GF-D8 (cell line): ENCODE results near the gene PTPRN2.

Experiments
- DNase-seq: peaks from one replicate; lab custom pipeline; 2025; lab: John Stamatoyannopoulos, UW

The PTPRN2 gene

DNA sequence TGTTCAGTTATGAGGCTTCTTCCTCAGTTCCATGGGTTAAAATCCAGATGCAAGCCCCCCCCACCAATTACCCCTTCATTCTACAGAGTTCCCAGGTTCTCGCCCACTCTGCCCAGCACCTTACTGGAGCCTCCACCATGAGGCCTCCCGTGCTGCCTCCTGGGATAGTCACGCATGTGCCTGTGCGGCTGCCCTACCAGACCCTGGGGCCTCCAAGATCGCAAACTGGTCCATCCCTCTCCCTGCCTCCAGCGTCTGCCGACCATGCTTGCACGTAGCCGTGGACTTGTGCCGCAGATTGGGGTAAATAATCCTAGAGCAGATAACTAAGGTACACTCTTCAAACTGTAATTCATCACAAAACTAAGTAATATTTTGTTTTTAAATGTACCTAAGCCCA is 611.2 kb downstream of the PTPRN2 start:
- no peak for DNase-seq

DNA sequence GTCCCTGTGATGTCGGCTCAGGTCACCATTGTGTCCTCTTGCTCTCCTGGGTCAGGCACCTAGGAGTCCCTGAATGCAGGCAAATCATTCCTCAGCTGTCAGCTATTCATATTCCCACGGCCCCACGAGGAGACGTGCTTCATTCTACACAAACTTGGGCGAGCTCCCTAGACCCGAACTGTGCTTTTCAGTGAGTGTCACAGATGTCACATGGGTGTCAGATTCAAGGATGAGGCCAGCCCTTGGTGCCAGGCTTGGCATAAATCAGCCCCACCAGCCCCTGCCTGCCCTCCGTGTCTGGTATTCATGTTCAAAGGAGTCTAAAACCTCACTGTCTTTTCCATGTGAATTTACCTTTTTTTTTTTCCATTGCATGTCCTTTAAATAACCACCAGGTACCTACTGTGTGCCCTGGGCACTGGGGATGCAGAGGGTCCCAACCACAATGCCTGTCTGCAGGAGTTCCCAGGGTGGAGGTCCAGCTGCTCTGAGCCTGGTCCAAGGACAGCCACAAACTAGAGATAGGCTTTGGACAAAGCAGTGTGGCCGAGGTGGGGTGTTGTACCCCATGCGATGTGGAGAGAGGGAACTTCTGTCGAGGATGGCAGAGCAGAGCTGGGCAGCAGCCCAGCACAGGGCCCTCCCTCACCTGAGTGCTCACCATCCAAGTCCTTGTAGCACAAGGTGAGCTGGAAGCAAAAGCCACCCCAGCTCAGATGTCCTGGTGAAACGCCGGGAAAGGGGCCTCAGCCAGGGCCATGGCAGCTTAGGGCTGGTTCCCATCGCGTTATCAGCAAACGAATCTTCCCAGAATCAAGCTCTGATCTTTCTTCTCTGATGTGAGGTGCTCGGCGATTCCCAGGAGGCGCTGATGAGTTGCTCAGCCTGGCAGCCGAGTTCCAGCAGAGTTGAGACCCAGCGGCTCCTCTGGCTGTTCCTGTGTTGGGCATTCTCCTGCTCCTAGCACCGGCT is 611.9 kb downstream of the PTPRN2 start:
- no peak for DNase-seq

- no peak for DNase-seq
Measured at GRCh38 chr7:157974678-157975230, 612.9 kb downstream of the PTPRN2 start.

DNA sequence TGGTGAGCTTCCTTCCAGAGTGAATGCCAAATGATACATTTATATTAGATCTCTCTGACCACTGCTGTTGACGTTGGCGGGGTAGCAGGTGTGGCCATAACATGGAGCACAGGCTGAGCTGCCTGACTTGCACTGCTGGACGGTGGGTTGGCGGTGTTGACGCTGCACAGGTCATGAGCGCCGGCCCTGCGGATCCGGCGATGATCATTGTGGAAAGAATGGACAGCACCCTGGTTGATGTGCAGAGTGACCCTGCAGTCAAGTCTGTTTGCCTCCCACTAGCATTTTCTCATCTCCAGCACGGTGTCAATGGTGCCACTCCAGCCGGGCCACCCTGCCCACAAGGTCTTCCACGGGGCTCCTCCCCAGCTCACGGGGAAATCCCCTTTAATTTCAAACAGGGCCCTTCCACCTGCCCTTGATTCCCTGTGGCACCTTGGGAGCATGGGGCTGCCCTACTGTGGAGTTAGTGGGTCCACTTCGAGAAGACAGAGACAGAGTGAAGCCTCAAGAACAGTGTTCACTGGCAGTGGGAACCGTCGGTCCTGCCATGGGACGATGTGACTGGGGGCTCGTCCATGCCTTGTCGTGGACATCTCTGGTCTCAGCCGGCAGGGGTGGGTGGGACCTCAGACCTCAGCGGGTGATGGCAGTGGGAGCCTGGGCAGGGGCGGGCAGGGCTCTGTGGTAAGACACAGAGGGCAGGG is 613.5 kb downstream of the PTPRN2 start:
- DNase-seq, result no peak

DNA sequence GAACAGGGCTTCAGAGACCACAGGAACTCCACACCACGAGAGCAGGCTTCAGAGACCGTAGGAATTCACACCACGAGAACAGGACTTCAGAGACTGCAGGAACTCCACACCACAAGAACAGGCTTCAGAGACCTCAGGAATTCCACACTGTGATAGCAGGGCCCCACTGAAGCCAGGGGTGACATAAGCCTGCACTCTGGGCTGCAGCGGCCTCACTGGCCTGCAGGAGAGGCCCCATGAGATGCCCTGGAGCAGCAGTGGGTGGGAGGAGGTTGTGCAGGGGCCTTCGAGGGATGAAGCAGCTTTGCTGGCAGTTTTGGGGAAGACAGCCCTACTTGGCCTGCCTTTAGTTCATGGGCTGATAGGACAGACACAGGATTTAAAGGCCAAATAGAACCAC is 614.7 kb downstream of the PTPRN2 start:
- DNase-seq, result no peak

GRCh38 chr7:157971501-157971900 is 616.1 kb downstream of the PTPRN2 start:
- no peak for DNase-seq

GRCh38 chr7:157970744-157971143 is 616.9 kb downstream of the PTPRN2 start:
- no peak for DNase-seq

GRCh38 chr7:157969995-157970394 is 617.6 kb downstream of the PTPRN2 start:
- DNase-seq, result no peak

GRCh38 chr7:157966490-157966889 is 621.1 kb downstream of the PTPRN2 start:
- DNase-seq, result no peak

- DNase-seq, result no peak
Measured at GRCh38 chr7:157964521-157964920, 623.1 kb downstream of the PTPRN2 start.

DNA sequence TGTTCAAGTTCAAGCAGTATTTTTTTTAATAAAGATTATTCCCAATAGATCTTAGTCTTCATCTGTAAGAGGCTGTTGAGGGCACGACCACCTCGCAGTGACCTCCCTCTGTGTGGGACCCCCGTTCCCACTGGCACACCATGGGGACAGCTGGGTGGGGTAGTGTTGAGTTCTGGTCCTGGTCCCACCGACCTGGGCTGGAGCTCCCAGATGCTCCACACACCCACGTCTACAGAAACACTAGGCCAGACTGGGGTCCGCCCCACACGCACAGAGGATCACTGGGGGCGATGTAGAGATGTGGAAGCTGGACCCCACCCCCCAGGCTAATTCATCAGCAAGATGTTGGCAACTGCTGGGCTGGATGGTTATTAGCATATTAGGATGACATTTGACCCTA is 623.6 kb downstream of the PTPRN2 start:
- DNase-seq, result no peak

DNA sequence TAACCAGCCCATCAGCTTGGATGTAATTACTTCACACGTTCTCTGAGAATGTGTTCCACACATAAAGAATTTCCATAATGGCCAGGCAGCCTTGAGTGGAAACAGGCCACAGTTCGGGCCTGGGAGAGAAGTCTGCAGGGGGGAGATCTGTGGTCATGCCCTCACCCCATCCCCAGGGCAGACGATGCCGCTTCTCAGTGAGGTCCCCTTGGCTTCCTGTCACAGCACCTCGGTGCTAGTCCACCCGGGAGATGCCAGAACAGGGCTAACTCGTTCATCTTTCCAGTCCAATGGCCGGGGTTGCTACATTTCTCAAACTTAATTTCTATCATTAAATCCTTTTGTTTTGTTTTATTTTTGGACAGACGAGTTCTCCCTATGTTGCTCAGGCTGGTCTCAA is 624.1 kb downstream of the PTPRN2 start:
- no peak for DNase-seq

- no peak for DNase-seq
Measured at GRCh38 chr7:157962458-157963306, 624.9 kb downstream of the PTPRN2 start.

GRCh38 chr7:157961731-157962457 is 625.7 kb downstream of the PTPRN2 start:
- no peak for DNase-seq

GRCh38 chr7:157955348-157955999 is 632.1 kb downstream of the PTPRN2 start:
- no peak for DNase-seq

DNA sequence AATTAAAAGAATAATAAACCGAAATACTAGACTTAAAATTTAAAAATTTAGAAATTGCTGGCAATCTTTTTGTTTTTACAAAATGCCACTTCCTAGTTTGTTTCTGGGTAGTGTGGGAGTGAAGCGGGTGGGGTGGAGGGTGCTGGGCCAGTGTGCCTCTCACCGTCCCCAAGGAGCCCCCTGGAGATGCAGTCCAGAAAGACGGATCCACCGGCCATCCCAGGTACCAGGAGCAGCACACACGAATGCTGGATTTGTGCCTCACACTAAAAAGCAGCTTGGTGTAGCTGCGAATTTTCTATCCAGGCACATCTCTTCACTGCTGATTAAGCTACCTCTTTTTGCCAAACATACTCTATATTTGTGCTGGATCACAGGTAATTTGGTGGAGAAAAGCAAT is 632.7 kb downstream of the PTPRN2 start:
- no peak for DNase-seq

- DNase-seq, result no peak
Measured at GRCh38 chr7:157952841-157953645, 634.6 kb downstream of the PTPRN2 start.

- DNase-seq, result no peak
Measured at GRCh38 chr7:157952050-157952667, 635.5 kb downstream of the PTPRN2 start.

DNA sequence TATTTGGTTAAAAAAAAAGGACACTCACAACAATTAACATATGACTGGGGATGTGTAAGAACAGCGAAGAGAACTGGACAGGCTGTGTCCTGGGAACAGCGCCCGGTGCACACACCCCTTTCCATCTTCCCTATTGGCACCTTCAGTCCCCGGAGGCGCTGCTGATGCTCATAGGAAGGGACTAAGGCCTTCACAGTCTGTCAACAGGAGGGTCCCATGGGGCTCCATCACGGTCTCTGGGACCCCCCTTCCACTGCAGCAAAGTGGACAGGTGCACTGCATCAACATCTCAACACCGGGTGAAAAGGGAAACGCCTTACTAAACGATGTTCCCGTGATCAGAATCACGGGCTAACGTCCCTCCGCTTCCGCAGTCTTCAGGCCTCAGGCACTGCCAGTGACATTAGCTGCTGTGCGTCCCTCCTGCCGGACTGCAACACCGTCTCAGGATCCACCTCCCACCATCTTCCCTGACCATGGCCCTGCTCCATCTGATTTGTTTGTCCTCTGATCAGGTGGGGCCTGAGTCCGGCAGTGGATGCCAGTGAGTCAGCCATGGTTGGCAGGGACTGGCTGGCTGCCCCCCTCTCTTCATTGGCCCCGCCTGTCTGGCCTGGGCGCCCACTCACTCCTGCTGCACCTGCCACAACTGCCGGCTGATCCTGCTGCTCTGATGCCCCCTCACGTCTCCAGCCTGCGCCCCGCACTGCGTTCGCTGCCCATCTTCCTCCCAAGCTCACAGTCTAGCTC is 636.1 kb downstream of the PTPRN2 start:
- DNase-seq, result no peak
